Epithelial cell of proximal tubule (primary cell): ENCODE results near the gene ARHGEF11. TPM values are rescaled to one million over a fixed set of nuclear protein-coding genes. Genes with fewer than 3 reads are reported as not detected.

Experiments used
- DNase-seq: peaks from one replicate; pipeline ENCODE4 v3.0.0-alpha.2; 2011; ENCODE audit warnings: low read depth
- H3K4me3 ChIP-seq: 2 replicates; pipeline ENCODE4 v1.5.1; 2011; ENCODE audit warnings: low read depth, mild to moderate bottlenecking, low read length
- total RNA-seq: library from RNA; depleted of rRNA; stranded (reverse); fragments of >200 nt; gene quantifications from 2 replicates; pipeline ENCODE4 v1.2.3, GENCODE V29; 2015
- TF ChIP-seq, protein P1 (sequence below): conservative IDR thresholded peaks from 2 replicates; pipeline ENCODE4 v1.5.1; 2012; ENCODE audit warnings: low read depth, mild to moderate bottlenecking, low read length

ARHGEF11 gene
- total RNA-seq, 1 donor from 2014 or later = 19.3 TPM

DNA sequence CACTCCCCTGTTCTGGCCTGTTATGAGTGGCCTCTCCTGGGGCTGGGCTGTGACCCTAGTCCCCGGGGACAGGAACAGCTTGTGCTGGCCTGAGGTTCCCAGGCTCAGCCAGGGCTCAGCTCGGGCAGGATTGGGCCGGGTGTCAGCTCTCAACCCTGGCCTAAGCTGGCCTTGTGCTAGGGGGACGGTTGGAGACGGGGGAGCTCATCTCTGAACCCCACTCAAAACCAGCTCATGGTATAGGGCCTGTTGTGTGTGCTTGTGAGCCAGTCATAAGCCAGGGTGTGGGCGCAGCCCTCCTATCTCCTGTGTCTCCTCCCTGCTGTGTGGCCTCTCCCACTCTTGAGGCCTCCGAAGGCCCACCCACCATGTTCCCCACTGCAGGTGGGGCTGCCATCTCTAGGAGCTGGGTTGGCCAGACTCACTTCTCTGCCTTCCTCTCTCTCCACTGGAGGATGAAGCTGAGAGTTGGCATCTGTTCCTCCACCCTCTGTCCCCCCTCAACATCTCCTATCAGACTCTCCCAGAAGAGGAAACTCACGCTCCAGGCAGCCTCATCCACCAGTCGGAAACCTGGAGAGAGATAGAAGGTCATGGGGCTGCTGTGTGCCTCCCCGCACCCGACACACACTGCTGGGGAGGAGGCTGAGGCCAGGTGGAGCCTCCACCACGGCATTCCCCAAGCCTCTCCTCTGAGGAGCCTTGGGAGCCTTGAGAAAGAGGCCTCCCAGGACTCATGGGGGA lies 150.7 kb downstream of the ARHGEF11 start:
- no peak for DNase-seq
- H3K4me3 ChIP-seq = no peak overlapping the region
- TF ChIP-seq, protein P1, sequence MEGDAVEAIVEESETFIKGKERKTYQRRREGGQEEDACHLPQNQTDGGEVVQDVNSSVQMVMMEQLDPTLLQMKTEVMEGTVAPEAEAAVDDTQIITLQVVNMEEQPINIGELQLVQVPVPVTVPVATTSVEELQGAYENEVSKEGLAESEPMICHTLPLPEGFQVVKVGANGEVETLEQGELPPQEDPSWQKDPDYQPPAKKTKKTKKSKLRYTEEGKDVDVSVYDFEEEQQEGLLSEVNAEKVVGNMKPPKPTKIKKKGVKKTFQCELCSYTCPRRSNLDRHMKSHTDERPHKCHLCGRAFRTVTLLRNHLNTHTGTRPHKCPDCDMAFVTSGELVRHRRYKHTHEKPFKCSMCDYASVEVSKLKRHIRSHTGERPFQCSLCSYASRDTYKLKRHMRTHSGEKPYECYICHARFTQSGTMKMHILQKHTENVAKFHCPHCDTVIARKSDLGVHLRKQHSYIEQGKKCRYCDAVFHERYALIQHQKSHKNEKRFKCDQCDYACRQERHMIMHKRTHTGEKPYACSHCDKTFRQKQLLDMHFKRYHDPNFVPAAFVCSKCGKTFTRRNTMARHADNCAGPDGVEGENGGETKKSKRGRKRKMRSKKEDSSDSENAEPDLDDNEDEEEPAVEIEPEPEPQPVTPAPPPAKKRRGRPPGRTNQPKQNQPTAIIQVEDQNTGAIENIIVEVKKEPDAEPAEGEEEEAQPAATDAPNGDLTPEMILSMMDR = no peak

DNA sequence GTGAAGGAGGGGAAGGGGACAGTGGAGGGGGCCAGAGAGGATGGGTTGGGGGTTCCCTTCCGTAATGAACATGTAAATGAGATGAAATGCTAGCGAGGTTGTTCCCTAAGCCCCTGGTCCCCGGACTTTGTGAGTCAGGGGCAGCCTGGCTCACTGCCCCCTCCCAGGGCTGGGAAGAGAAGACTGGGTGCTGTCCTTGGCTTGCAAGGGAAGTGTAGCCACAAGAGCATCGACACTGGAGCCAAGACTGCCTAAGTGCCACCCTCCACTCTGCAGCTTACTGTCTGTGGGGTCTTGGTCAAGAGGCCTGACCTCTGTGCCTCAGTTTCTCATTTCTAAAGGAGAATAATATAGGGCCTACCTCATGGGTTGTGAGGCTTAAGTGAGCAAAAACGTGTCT lies 151.5 kb downstream of the ARHGEF11 start:
- no peak for DNase-seq
- TF ChIP-seq, protein P1 = no peak
- H3K4me3 ChIP-seq = peak overlapping the region; percentile 31

DNA sequence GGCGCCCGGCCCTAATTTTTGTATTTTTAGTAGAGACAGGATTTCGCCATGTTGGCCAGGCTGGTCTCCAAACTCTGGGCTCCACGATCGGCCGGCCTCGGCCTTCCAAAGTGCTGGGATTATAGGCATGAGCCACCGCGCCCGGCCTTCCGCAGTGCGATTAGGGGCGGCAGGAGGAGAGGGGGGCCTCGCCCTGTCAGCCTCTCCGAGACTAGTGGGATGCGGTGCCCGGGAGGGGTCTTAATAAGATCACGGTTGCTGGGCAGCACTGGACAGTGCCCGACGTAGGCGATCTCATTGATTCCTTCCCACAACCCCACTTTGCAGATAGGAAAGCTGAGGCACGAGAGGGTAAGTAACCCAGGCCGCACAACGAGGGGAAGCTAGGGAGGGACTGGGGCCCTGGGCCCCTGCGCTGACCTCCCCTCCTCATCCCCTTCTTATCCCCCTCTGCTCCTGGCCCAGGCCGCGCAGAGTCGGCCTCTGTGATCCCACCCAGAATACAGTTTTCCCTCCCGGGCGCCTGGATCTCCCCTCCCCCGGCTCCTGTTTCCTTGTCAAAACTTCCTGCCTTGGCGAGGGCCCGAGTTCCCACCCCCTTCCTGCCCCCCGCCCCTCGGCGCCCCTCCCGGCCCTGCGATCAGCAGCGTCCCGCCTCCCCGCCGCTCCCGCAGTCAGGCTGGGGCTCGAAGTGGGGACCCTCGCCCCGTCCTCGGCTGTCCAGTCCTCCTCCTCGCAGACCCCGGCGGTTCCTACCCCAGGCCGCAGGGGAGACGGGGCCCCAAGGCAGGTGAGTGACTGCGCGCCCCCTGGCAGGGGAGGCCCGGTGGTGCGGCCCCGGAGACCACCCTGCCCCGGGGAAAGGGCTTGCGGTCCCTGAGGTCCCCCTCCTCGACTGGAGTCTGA lies 152.2 kb downstream of the ARHGEF11 start, which contains the start of gene PEAR1:
TSS of gene PEAR1 (plus strand) at position 671 of the 906 bp plus-strand sequence. CDS start 10,209 bp downstream, outside the sequence.
- TF ChIP-seq, protein P1 = no peak
- H3K4me3 ChIP-seq = peak within 1 kb of the TSS; percentile 44
- no peak for DNase-seq

DNA sequence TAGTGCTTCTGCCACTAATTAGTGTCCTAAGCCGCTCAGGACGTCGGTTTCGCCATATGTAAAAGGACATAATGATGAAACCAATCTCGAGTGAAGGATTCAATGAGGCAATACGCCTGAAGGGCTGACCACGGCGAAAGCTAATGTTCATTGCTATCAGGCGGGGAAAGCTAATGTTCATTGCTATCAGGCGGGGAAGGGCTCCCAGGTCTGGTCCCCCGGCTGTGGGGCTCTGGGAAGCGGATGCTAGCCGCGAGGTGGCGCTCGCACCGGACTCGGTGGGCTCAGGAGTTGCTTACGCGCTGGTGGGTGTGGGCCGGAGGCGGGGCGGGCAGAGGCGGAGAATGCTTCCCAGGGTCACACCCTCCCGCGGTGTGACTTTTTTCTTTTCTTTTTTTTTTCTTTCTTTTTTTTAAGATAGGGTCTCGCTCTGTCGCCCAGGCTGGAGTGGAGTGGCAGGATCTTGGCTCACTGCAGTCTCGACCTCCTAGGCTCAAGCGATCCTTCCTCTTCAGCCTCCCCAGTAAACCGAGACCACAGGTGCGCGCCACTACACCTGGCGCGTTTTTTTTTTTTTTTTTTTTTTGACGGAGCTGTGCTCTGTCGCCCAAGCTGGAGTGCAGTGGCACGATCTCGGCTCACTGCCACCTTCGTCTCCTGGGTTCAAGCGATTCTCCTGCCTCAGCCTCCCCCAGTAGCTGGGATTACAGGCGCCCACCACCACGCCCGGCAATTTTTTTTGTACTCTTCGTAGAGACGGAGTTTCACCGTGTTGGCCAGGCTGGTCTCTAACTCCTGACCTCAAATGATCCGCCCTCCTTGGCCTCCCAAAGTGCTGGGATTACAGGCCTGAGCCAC lies 153.1 kb downstream of the ARHGEF11 start:
- DNase-seq = no peak
- TF ChIP-seq, protein P1 = peak; percentile 84

DNA sequence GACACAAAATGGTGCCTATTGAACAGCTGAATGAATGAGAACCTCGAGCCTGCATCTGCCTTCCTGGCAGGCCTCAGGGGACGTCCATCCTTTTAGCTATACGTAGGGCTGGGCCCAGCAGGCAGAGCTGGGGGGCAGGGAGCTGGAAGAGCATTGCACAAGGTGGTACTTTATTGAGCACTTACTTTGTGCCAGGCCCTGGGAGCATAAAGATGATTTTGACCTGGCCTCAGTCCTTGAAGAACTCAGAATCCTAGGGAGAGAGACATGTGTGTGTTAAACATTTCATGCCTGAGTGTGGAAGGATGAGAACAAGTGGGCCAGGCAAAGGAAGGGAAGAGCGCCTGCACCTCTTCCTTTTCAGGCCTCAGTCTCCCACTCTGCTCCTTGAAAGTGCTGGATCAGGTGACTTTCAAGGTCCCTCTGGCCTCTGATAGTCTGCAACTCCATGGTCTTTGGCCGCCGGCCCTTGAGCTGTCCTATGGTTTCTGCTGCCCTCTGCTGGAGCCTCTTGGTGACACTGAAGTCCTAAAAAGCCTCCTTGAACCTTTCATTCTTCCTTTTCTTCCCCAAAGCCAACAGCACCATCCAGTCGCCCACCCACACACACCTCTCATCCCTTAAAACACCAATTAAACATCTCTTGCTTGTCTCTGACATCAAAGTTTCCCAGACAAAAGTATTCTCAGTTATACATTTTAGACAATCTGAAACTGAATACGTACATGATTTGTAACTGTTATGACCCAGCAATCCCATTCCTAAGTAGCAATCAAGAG lies 155.6 kb downstream of the ARHGEF11 start:
- TF ChIP-seq, protein P1 = peak; percentile 87
- no peak for DNase-seq
- H3K4me3 ChIP-seq = no peak overlapping the region

More for the DNA sequence above, 153.1 kb downstream of the ARHGEF11 start:
- peak overlapping the region; percentile 44 for H3K4me3 ChIP-seq

DNA sequence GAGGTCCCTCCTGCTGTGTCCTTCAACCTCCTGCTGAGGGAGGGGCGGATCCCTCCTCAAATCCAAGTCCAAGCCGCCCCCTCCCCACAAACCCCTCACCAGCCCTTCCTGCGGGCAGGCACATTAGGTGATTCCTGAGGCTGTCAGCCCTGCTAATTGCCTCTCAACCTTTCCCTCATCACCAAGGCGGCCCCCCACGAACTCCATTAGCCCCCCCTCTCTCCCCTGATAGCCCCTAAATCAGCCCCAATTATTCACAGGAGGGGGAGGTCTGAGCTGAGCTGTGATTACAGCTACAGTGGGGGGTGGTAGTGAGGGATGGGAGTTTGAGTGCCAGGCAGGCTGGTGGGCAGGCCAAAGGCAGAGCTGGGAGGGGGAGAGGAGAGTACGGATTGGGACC lies 157.8 kb downstream of the ARHGEF11 start:
- TF ChIP-seq, protein P1 = no peak
- no peak overlapping the region for H3K4me3 ChIP-seq
- DNase-seq = no peak
